ENCODE data around the gene PPP1R9A.

Gene PPP1R9A

GRCh38 chr7:95113590-95113989 lies 206.2 kb downstream of the PPP1R9A start:
- no peaks in the 10 kb centered on the region for H3K9me3 Mint-ChIP-seq
- no peaks in the 10 kb centered on the region for H3K4me1 Mint-ChIP-seq
- ATAC-seq: no peak
- H3K27me3 Mint-ChIP-seq: peaks cover 11% of the 10 kb centered on the region
- H3K4me3 Mint-ChIP-seq: no peak overlapping the region
- H3K27ac Mint-ChIP-seq: no peak overlapping the region
- no peaks in the 10 kb centered on the region for H3K36me3 Mint-ChIP-seq

- no peaks in the 10 kb centered on the region for H3K4me1 Mint-ChIP-seq
- no peaks in the 10 kb centered on the region for H3K9me3 Mint-ChIP-seq
- no peak overlapping the region for H3K27ac Mint-ChIP-seq
- no peak for ATAC-seq
- no peaks in the 10 kb centered on the region for H3K27me3 Mint-ChIP-seq
- no peaks in the 10 kb centered on the region for H3K36me3 Mint-ChIP-seq
- H3K4me3 Mint-ChIP-seq: no peak overlapping the region
Measured at GRCh38 chr7:95126053-95126709, 218.8 kb downstream of the PPP1R9A start.

GRCh38 chr7:95132500-95132899 lies 225.1 kb downstream of the PPP1R9A start:
- H3K4me1 Mint-ChIP-seq: no peaks in the 10 kb centered on the region
- no peak overlapping the region for H3K27ac Mint-ChIP-seq
- no peaks in the 10 kb centered on the region for H3K9me3 Mint-ChIP-seq
- ATAC-seq: no peak
- H3K36me3 Mint-ChIP-seq: no peaks in the 10 kb centered on the region
- H3K4me3 Mint-ChIP-seq: no peak overlapping the region
- no peaks in the 10 kb centered on the region for H3K27me3 Mint-ChIP-seq

GRCh38 chr7:95139922-95140321 lies 232.5 kb downstream of the PPP1R9A start:
- Mint-ChIP-seq H3K4me1 (no peaks in the 10 kb centered on the region), H3K27me3 (no peaks in the 10 kb centered on the region), H3K27ac (no peak overlapping the region), H3K36me3 (no peaks in the 10 kb centered on the region), H3K4me3 (no peak overlapping the region), H3K9me3 (no peaks in the 10 kb centered on the region)
- ATAC-seq: no peak

GRCh38 chr7:95141755-95142154 lies 234.4 kb downstream of the PPP1R9A start:
- no peak overlapping the region for H3K4me3 Mint-ChIP-seq
- no peak overlapping the region for H3K27ac Mint-ChIP-seq
- H3K9me3 Mint-ChIP-seq: no peaks in the 10 kb centered on the region
- no peaks in the 10 kb centered on the region for H3K36me3 Mint-ChIP-seq
- ATAC-seq: no peak
- H3K27me3 Mint-ChIP-seq: no peaks in the 10 kb centered on the region
- H3K4me1 Mint-ChIP-seq: no peaks in the 10 kb centered on the region

GRCh38 chr7:95144256-95144655 lies 236.9 kb downstream of the PPP1R9A start:
- Mint-ChIP-seq H3K27ac (no peak overlapping the region), H3K4me1 (no peaks in the 10 kb centered on the region), H3K36me3 (no peaks in the 10 kb centered on the region), H3K4me3 (no peak overlapping the region), H3K27me3 (no peaks in the 10 kb centered on the region), H3K9me3 (no peaks in the 10 kb centered on the region)
- no peak for ATAC-seq

GRCh38 chr7:95155965-95156364 lies 248.6 kb downstream of the PPP1R9A start:
- ATAC-seq: no peak
- Mint-ChIP-seq H3K27me3 (no peaks in the 10 kb centered on the region), H3K4me3 (no peak overlapping the region), H3K27ac (no peak overlapping the region), H3K36me3 (no peaks in the 10 kb centered on the region), H3K4me1 (no peaks in the 10 kb centered on the region), H3K9me3 (peaks cover 3% of the 10 kb centered on the region)

GRCh38 chr7:95157381-95157780 lies 250.0 kb downstream of the PPP1R9A start:
- no peaks in the 10 kb centered on the region for H3K4me1 Mint-ChIP-seq
- ATAC-seq: no peak
- H3K9me3 Mint-ChIP-seq: peaks cover 3% of the 10 kb centered on the region
- no peaks in the 10 kb centered on the region for H3K36me3 Mint-ChIP-seq
- no peak overlapping the region for H3K4me3 Mint-ChIP-seq
- no peak overlapping the region for H3K27ac Mint-ChIP-seq
- H3K27me3 Mint-ChIP-seq: no peaks in the 10 kb centered on the region

- Mint-ChIP-seq H3K4me1 (no peaks in the 10 kb centered on the region), H3K27ac (no peak overlapping the region), H3K9me3 (no peaks in the 10 kb centered on the region), H3K4me3 (no peak overlapping the region), H3K36me3 (no peaks in the 10 kb centered on the region), H3K27me3 (peaks cover 32% of the 10 kb centered on the region)
- ATAC-seq: no peak
Measured at GRCh38 chr7:95169678-95170077, 262.3 kb downstream of the PPP1R9A start.

GRCh38 chr7:95172420-95172819 lies 265.0 kb downstream of the PPP1R9A start:
- ATAC-seq: no peak
- peaks cover 13% of the 10 kb centered on the region for H3K27me3 Mint-ChIP-seq
- H3K36me3 Mint-ChIP-seq: no peaks in the 10 kb centered on the region
- H3K4me1 Mint-ChIP-seq: no peaks in the 10 kb centered on the region
- no peak overlapping the region for H3K4me3 Mint-ChIP-seq
- no peaks in the 10 kb centered on the region for H3K9me3 Mint-ChIP-seq
- no peak overlapping the region for H3K27ac Mint-ChIP-seq

GRCh38 chr7:95190515-95190914 lies 283.1 kb downstream of the PPP1R9A start:
- H3K4me1 Mint-ChIP-seq: no peaks in the 10 kb centered on the region
- H3K27me3 Mint-ChIP-seq: no peaks in the 10 kb centered on the region
- H3K36me3 Mint-ChIP-seq: no peaks in the 10 kb centered on the region
- H3K27ac Mint-ChIP-seq: no peak overlapping the region
- no peaks in the 10 kb centered on the region for H3K9me3 Mint-ChIP-seq
- no peak overlapping the region for H3K4me3 Mint-ChIP-seq
- ATAC-seq: no peak

- Mint-ChIP-seq H3K36me3 (no peaks in the 10 kb centered on the region), H3K4me3 (no peak overlapping the region), H3K9me3 (no peaks in the 10 kb centered on the region), H3K4me1 (no peaks in the 10 kb centered on the region), H3K27me3 (no peaks in the 10 kb centered on the region), H3K27ac (no peak overlapping the region)
- no peak for ATAC-seq
Measured at GRCh38 chr7:95191795-95192194, 284.4 kb downstream of the PPP1R9A start.

GRCh38 chr7:95198863-95199262 lies 291.5 kb downstream of the PPP1R9A start:
- no peak for ATAC-seq
- no peaks in the 10 kb centered on the region for H3K36me3 Mint-ChIP-seq
- no peaks in the 10 kb centered on the region for H3K27me3 Mint-ChIP-seq
- no peak overlapping the region for H3K27ac Mint-ChIP-seq
- H3K4me3 Mint-ChIP-seq: no peak overlapping the region
- H3K9me3 Mint-ChIP-seq: no peaks in the 10 kb centered on the region
- no peaks in the 10 kb centered on the region for H3K4me1 Mint-ChIP-seq

GRCh38 chr7:95199779-95200558 lies 292.6 kb downstream of the PPP1R9A start:
- Mint-ChIP-seq H3K9me3 (no peaks in the 10 kb centered on the region), H3K4me1 (no peaks in the 10 kb centered on the region), H3K4me3 (no peak overlapping the region), H3K36me3 (no peaks in the 10 kb centered on the region), H3K27ac (no peak overlapping the region), H3K27me3 (peaks cover 7% of the 10 kb centered on the region)
- ATAC-seq: no peak

- ATAC-seq: no peak
- Mint-ChIP-seq H3K36me3 (no peaks in the 10 kb centered on the region), H3K27me3 (peaks cover 11% of the 10 kb centered on the region), H3K4me3 (no peak overlapping the region), H3K4me1 (no peaks in the 10 kb centered on the region), H3K27ac (no peak overlapping the region), H3K9me3 (no peaks in the 10 kb centered on the region)
Measured at GRCh38 chr7:95200741-95201140, 293.3 kb downstream of the PPP1R9A start.

GRCh38 chr7:95201727-95202126 lies 294.3 kb downstream of the PPP1R9A start:
- H3K27me3 Mint-ChIP-seq: peaks cover 11% of the 10 kb centered on the region
- H3K27ac Mint-ChIP-seq: no peak overlapping the region
- H3K9me3 Mint-ChIP-seq: no peaks in the 10 kb centered on the region
- no peaks in the 10 kb centered on the region for H3K4me1 Mint-ChIP-seq
- no peak overlapping the region for H3K4me3 Mint-ChIP-seq
- no peaks in the 10 kb centered on the region for H3K36me3 Mint-ChIP-seq
- ATAC-seq: no peak

Measured in stimulated activated memory B cell treated with anti-CD40 and anti-IgM and Interleukin-4, amounts not matched to agents 10 μg/mL and 1 μg/mL and 100 μg/mL, for 72 hours (primary cell).